ENCODE results near the gene NCKAP5.

Gene NCKAP5

DNA sequence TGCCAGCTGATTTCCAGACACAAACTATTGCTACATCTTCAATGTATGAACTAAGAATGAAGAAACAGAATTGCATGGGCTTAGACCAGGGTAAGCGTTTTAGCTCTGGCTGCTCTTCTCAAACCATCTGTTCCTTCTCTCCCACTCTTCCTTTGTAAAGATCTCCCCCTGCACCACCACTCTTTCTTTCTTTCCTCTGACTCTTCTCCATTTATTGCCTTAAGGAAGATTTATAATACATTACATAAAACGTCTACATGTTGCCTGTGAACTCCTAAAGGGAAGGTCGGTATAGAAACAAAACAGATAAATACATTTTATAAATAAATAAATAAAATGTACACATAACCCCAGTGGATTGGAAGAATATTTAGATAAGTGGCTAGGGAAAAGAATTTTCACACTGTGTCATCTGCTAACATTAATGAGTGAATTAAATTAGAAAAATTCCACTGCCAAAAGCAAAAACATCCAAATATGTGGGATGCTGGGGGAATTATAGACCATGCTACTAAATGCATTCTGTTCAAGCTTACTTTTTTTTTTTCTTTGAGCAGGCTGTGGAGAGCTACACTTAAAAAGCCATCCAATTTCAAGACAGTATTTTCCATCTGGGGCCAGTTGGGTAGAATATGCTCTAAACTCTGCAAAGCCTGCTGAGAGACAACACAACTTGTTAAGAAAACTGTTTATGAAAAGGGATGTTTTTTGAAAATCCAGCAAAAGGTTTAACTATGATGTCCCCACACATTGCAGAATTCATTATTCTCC, 41.5 kb downstream of the NCKAP5 start:
- no peak for TF ChIP-seq CTCF (IDR thresholded peaks at IDR 0.05; ENCODE audit: insufficient read depth, low read depth, low read length, missing control alignments)
- no peak for DNase-seq (ENCODE audit: low read depth)
- H3K4me3 ChIP-seq (ENCODE audit: low read depth, low read length) = no peak overlapping the region

- TF ChIP-seq CTCF (IDR thresholded peaks at IDR 0.05; ENCODE audit: insufficient read depth, low read depth, low read length, missing control alignments) = no peak
- H3K4me3 ChIP-seq (ENCODE audit: low read depth, low read length) = no peak overlapping the region
- DNase-seq (ENCODE audit: low read depth) = no peak
Measured at GRCh38 chr2:133525613-133526529, 42.4 kb downstream of the NCKAP5 start.

DNA sequence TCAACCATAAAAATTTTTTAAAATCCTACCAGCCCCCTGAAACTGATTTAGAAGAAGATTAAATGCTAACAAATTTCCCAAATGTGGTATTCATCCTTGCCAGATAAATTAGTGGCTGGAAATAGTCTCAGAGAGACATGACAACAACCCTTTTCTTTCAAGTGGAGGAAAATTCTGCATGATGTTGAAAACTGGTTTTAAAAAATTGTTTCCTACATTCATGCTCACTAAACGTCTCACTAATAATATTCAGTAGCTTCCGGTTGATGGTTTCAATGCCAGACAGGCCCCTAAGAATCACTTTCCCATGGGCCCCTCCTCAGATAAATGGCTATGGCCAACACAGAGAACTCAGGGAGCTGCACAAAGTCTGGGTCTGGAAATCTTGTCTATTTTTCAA, 43.2 kb downstream of the NCKAP5 start:
- H3K4me3 ChIP-seq (ENCODE audit: low read depth, low read length) = no peak overlapping the region
- TF ChIP-seq CTCF (IDR thresholded peaks at IDR 0.05; ENCODE audit: insufficient read depth, low read depth, low read length, missing control alignments) = no peak
- DNase-seq (ENCODE audit: low read depth) = no peak

DNA sequence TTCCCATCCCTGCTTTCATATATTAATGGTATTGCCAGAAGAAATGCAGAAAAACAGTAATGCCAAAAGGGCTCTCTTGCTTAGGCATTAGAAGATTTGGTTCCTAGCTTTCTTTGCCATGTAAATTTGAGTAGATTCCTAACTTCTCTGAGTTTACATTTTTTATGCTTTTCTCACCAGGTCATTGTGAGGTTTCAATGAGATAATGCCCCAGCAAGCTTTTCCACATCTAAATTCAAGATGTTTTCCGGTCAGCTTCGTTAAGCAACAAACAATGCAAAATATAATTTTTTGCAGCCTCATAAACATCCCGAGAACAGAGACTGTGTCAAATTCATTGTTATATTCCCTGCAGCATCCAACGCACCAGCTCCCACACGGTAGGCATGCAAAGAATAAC, 44.9 kb downstream of the NCKAP5 start:
- no peak overlapping the region for H3K4me3 ChIP-seq (ENCODE audit: low read depth, low read length)
- no peak for DNase-seq (ENCODE audit: low read depth)
- no peak for TF ChIP-seq CTCF (IDR thresholded peaks at IDR 0.05; ENCODE audit: insufficient read depth, low read depth, low read length, missing control alignments)

DNA sequence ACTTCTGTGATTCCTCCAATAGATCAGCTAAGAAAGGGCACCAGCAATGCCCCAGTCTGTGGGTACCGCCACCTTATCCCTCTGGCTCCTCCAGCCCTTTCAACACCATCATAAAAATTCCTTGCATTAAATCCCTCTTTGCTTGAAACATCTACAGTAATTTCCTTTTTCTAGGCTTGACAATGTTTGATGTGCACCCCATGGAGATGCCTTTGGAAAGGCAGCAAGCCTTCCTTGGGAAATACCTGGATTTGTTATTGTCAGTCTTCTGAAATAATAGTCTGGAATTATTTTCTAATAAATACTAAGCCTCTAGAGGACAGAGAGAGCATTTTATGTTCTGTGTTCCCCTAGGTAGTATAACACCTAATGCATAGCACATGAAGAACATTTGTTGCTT, 46.1 kb downstream of the NCKAP5 start:
- no peak for DNase-seq (ENCODE audit: low read depth)
- no peak overlapping the region for H3K4me3 ChIP-seq (ENCODE audit: low read depth, low read length)
- TF ChIP-seq CTCF (IDR thresholded peaks at IDR 0.05; ENCODE audit: insufficient read depth, low read depth, low read length, missing control alignments) = no peak

- H3K4me3 ChIP-seq (ENCODE audit: low read depth, low read length) = no peak overlapping the region
- DNase-seq (ENCODE audit: low read depth) = no peak
- TF ChIP-seq CTCF (IDR thresholded peaks at IDR 0.05; ENCODE audit: insufficient read depth, low read depth, low read length, missing control alignments) = no peak
Measured at GRCh38 chr2:133521146-133521745, 47.0 kb downstream of the NCKAP5 start.

Measured in GM12865 (cell line).